CD4-positive, alpha-beta T cell (primary cell): ENCODE measurements around the gene ANKS4B. TPM values are rescaled to one million over a fixed set of nuclear protein-coding genes. Genes with fewer than 3 reads are reported as not detected.

Experiments
- ATAC-seq: fragments of 200-7000 bp; cut with Tn5 transposase; one replicate; pipeline ENCODE4 v1.10.0; 2022; ENCODE audit warnings: mild to moderate bottlenecking; ENCODE audit not compliant: poor library complexity
- CTCF ChIA-PET: fragments of 350-600 bp; sonication (Branson Sonifier 250); formaldehyde crosslinking; loops from one replicate; lab custom pipeline; 2021; ENCODE audit warnings: antibody characterized with exemption, inconsistent platforms; lab: Charles Lee
- POLR2A ChIA-PET: fragments of 350-600 bp; sonication (Branson Sonifier 250); formaldehyde crosslinking; loops from one replicate; lab custom pipeline; 2021; ENCODE audit warnings: antibody characterized with exemption, inconsistent platforms; lab: Charles Lee
- DNase-seq, 14 experiments: peaks; one replicate each; pipeline ENCODE4 v3.0.0-alpha.2; 2013 to 2020; ENCODE audit warnings: mixed read lengths in 2 of 14
- H3K27ac ChIP-seq, 2 donors: one replicate each; pipeline versions ENCODE4 v1.5.1 to v1.7.0; 2013; ENCODE audit warnings: low read length in 2 of 2, low read depth in 1 of 2, mild to moderate bottlenecking in 1 of 2
- H3K27me3 ChIP-seq, 2 experiments: 1 replicate in 1 of 2; 2 replicates in 1 of 2; pipeline versions ENCODE4 v1.6.1 to v1.7.0; 2013; ENCODE audit warnings: low read length in 2 of 2, control low read depth in 1 of 2, mild to moderate bottlenecking in 1 of 2, moderate library complexity in 1 of 2; ENCODE audit not compliant: insufficient read depth in 2 of 2, control insufficient read depth in 1 of 2
- H3K36me3 ChIP-seq: one replicate; pipeline ENCODE4 v1.6.1; 2013; ENCODE audit warnings: low read length, control low read depth; ENCODE audit not compliant: insufficient read depth
- H3K4me1 ChIP-seq: one replicate; pipeline ENCODE4 v1.6.1; 2013; ENCODE audit warnings: low read length, control low read depth; ENCODE audit not compliant: insufficient read depth
- H3K4me3 ChIP-seq: one replicate; pipeline ENCODE4 v1.5.1; 2013; ENCODE audit warnings: mild to moderate bottlenecking, low read length, moderate library complexity
- H3K9me3 ChIP-seq, 2 experiments: 1 replicate in 1 of 2; 2 replicates in 1 of 2; pipeline versions ENCODE4 v1.6.1 to v1.7.0; 2013; ENCODE audit warnings: low read length in 2 of 2, mild to moderate bottlenecking in 2 of 2, control low read depth in 1 of 2, moderate library complexity in 1 of 2; ENCODE audit not compliant: control insufficient read depth in 1 of 2, insufficient read depth in 1 of 2
- H3K27ac Mint-ChIP-seq: one replicate; pipeline ENCODE4 v1.8.0; 2020; ENCODE audit warnings: mixed read lengths
- H3K27me3 Mint-ChIP-seq: one replicate; pipeline ENCODE4 v1.8.0; 2021; ENCODE audit warnings: mixed read lengths
- H3K36me3 Mint-ChIP-seq: one replicate; pipeline ENCODE4 v1.8.0; 2021; ENCODE audit warnings: low read depth, mixed read lengths
- H3K4me1 Mint-ChIP-seq: one replicate; pipeline ENCODE4 v1.8.0; 2021; ENCODE audit warnings: low read depth, mixed read lengths
- H3K4me3 Mint-ChIP-seq: one replicate; pipeline ENCODE4 v1.8.0; 2020; ENCODE audit warnings: mild to moderate bottlenecking, mixed read lengths
- H3K9me3 Mint-ChIP-seq: one replicate; pipeline ENCODE4 v1.8.0; 2020; ENCODE audit warnings: mixed read lengths
- CTCF ChIP-seq: fragments of 200-600 bp; IDR thresholded peaks from one replicate; pipeline ENCODE4 v1.8.0; 2022; ENCODE audit warnings: antibody characterized with exemption, mild to moderate bottlenecking
- intact Hi-C, 2 experiments: fragments of 100-400 bp; cut with DNase I in 1 of 2; cut with micrococcal nuclease in 1 of 2; formaldehyde crosslinking; loops; one replicate each; pipeline versions ENCODE4 v1.15.1 to v1.9.0; 2023 to 2025; cut with DNase I, micrococcal nuclease
- total RNA-seq, 174 experiments: library from RNA in 2 of 174; stranded (reverse) in 2 of 174; gene quantifications; one replicate each; pipeline ENCODE4 v1.2.3 and lab custom pipeline; 2021 to 2026

ANKS4B gene
- total RNA-seq, 2 experiments from 2014 or later = not detected

- DNase-seq = no peak
- H3K4me1 ChIP-seq = peaks cover 5% of the 10 kb centered on the region
- H3K36me3 ChIP-seq = peaks cover 12% of the 10 kb centered on the region
- no peak for TF ChIP-seq CTCF
- intact Hi-C loops = loop anchor here in 1 of 2 experiments (10.0 kb wide), 1 partner anchor 109 kb away; no protein-coding TSS in a partner anchor
- Mint-ChIP-seq H3K27ac (no peak overlapping the region), H3K4me3 (no peak overlapping the region), H3K36me3 (peaks cover 20% of the 10 kb centered on the region), H3K9me3 (peaks cover 3% of the 10 kb centered on the region), H3K4me1 (peaks cover 5% of the 10 kb centered on the region), H3K27me3 (peaks cover 5% of the 10 kb centered on the region)
- no peak for ATAC-seq
- no peak overlapping the region for H3K4me3 ChIP-seq
- no peak overlapping the region for H3K27ac ChIP-seq
- no peaks in the 10 kb centered on the region for H3K9me3 ChIP-seq
- POLR2A ChIA-PET = no interaction called here
- CTCF ChIA-PET = interaction anchor here (0.7 kb wide), 1 partner anchor 1298 kb away, joined by 3 read pairs; no protein-coding TSS in a partner anchor
- no peaks in the 10 kb centered on the region for H3K27me3 ChIP-seq
Observed at GRCh38 chr16:21185659-21186325, 47.7 kb upstream of the ANKS4B start.

- DNase-seq = no peak
- no peak for ATAC-seq
- TF ChIP-seq CTCF = no peak
- H3K4me1 ChIP-seq = peaks cover 5% of the 10 kb centered on the region
- H3K4me3 ChIP-seq = no peak overlapping the region
- H3K36me3 ChIP-seq = peaks cover 7% of the 10 kb centered on the region
- Mint-ChIP-seq H3K4me1 (peaks cover 5% of the 10 kb centered on the region), H3K4me3 (no peak overlapping the region), H3K9me3 (peaks cover 3% of the 10 kb centered on the region), H3K27ac (no peak overlapping the region), H3K27me3 (peaks cover 5% of the 10 kb centered on the region), H3K36me3 (peaks cover 15% of the 10 kb centered on the region)
- H3K9me3 ChIP-seq = no peaks in the 10 kb centered on the region
- no peak overlapping the region for H3K27ac ChIP-seq
- POLR2A ChIA-PET = no interaction called here
- H3K27me3 ChIP-seq = no peaks in the 10 kb centered on the region
- CTCF ChIA-PET = interaction anchor here (0.7 kb wide), 1 partner anchor 1298 kb away, joined by 3 read pairs; no protein-coding TSS in a partner anchor
- intact Hi-C loops = loop anchor here in 1 of 2 experiments (10.0 kb wide), 1 partner anchor 108 kb away; no protein-coding TSS in a partner anchor
Observed at GRCh38 chr16:21186326-21186691, 47.2 kb upstream of the ANKS4B start.

GRCh38 chr16:21189311-21189710 lies 44.2 kb upstream of the ANKS4B start:
- Mint-ChIP-seq H3K27ac (no peak overlapping the region), H3K36me3 (no peaks in the 10 kb centered on the region), H3K9me3 (peaks cover 3% of the 10 kb centered on the region), H3K4me1 (peaks cover 5% of the 10 kb centered on the region), H3K4me3 (no peak overlapping the region), H3K27me3 (peaks cover 5% of the 10 kb centered on the region)
- TF ChIP-seq CTCF = no peak
- CTCF ChIA-PET = interaction anchor here (0.6 to 1.1 kb wide), 3 partner anchors 18 to 339 kb away, joined by 3 to 4 read pairs (median 3); no protein-coding TSS in a partner anchor
- ATAC-seq = no peak
- Histone ChIP-seq H3K27ac (no peak overlapping the region), H3K27me3 (no peaks in the 10 kb centered on the region), H3K9me3 (peaks cover 0 to 5% of the 10 kb centered on the region in 2 experiments), H3K4me1 (peaks cover 5% of the 10 kb centered on the region), H3K36me3 (no peaks in the 10 kb centered on the region), H3K4me3 (no peak overlapping the region)
- intact Hi-C loops = loop anchor here (2.0 to 10.0 kb wide), 4 partner anchors 105 to 1495 kb away; no protein-coding TSS in a partner anchor
- POLR2A ChIA-PET = no interaction called here
- DNase-seq = no peak
